AG20443 (cell line): ENCODE measurements around the gene POLR2L.

Experiments used
- DNase-seq: peaks from one replicate; pipeline ENCODE4 v3.0.0; 2012; ENCODE audit warnings: low spot score, mixed read lengths

Gene POLR2L

GRCh38 chr11:838441-839279 is 3.7 kb downstream of the POLR2L start:
- DNase-seq, result peak; percentile 49

DNA sequence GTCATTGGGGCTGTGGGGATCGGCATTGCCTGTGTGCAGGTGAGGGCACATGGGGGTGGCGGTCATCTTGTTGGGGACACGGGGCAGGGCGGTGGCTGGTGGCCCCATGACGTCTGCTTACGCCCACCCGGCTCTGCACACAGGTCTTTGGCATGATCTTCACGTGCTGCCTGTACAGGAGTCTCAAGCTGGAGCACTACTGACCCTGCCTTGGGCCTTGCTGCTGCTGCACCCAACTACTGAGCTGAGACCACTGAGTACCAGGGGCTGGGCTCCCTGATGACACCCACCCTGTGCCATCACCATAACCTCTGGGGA is 4.4 kb downstream of the POLR2L start:
- DNase-seq, result no peak

DNA sequence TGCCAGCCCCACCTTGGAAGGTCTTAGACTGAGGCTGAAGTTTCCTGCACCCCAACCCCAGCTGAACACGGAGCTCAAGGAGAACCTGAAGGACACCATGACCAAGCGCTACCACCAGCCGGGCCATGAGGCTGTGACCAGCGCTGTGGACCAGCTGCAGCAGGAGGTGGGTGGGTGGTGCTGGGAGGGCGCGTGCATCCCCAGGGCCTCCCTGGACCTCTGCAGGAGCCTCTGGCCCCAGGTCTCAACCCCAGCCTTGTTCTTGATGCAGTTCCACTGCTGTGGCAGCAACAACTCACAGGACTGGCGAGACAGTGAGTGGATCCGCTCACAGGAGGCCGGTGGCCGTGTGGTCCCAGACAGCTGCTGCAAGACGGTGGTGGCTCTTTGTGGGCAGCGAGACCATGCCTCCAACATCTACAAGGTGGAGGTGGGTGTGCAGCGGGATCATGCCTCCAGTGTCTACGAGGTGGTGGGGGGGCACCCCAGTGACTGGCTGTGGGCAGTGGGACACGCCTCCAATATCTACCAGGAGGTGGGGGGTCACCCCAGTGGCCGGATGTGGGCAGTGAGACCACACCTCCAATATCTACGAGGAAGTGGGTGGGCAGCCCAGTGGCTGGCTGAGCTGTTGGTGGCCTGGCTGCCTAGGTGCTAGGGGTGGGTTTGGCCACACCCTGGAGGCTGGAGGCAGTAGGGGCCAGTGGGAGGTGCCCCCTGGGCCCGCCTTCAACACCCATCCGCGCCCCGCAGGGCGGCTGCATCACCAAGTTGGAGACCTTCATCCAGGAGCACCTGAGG is 4.9 kb downstream of the POLR2L start:
- no peak for DNase-seq

- no peak for DNase-seq
Measured at GRCh38 chr11:836700-837099, 5.6 kb downstream of the POLR2L start.

DNA sequence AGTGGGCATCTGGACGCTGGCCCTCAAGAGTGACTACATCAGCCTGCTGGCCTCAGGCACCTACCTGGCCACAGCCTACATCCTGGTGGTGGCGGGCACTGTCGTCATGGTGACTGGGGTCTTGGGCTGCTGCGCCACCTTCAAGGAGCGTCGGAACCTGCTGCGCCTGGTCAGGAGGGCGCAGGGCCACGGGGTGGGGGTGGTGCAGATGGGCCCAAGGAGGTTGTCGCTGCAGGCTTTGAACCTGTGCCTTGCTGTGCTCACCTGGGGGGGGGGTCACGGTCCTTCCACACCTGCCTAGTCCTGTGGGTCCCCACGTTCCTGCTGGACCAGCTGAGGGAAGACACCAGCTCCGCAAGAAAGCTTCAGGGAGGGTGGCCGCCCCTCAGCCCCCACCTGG is 6.1 kb downstream of the POLR2L start:
- DNase-seq, result no peak

DNA sequence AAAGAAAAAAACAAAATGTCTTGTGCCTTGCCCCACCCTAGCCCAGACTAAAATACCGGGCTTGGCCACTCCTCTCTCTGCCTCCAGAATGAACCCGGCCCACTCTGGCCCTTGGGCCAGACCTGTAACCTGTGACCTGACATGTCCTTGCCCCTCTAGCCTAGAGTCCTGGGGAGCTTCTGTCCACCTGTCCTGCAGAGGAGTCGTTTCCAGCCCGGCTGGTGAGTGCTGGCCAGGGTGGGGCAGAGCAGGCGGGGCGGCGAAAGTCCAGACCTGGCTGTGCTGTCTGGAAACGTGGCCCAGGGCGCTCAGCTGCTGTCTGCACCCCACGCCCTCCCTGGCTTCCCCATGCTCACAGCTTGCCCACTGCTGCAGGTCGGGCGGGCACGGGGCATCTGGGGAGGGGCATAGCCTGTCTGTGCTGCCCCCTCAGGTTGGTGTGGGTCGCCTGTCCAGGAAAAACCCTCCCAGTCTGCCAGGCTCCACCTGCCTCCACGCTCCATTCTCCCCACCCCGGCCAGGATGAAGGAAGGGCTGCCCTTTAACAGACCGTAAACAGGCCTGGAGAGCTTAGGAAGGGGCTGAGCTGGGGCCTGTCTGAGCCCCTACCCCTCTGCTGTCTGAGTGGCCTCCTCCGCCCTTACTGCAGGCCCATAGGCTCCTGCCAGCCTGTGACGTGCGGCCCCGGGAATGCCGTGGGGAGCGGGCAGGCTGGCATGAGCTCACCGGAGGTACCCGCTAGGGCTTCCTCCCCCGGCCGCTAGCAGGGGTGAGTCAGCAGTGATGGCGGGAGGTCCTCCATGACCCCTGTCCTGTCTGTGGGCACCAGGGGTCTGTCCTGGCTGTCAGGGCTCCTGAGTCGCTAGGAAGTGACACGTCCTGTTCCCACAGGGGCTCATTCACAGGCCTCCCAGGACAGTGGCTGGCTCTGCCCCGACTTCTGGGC is 7.7 kb downstream of the POLR2L start:
- peak; percentile 71 for DNase-seq

- DNase-seq, result no peak
Measured at GRCh38 chr11:833849-834311, 8.4 kb downstream of the POLR2L start.

DNA sequence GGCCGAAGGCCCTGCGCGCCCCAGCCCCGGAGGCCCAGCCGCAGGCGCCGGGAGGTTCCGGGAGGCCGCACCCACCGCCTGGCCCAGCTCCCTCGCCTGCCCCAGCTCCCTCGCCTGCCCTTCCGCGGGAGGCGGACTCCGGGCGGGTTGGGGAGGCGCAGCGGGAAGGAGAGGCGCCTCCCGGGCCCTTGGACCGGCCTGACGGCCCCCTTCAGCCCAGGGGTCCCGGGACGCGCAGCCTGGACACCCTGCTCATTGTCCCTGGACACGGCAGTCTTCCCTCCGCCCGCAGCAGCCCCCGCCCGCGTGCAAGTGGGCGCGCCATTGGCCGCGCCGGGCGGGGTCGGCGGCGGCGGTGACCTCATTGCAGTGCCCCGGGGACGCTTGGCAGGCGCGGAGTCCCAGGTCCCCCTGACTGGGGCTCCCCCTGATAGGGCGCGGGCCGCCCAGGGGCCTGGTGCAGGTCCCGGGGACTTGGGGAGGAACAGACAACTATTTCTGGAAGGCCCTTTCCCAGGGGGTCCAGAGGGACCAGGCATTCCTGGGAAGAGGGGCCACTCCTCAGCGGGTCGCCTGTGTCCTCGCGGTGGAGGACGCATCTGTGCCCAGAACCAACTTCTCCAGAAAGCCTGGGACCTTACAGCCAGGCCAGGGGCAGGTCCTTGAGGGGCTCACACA is 9.1 kb downstream of the POLR2L start:
- peak; percentile 67 for DNase-seq

GRCh38 chr11:832529-833113 is 9.7 kb downstream of the POLR2L start, which contains the start of gene CD151:
Gene CD151, plus strand, starts transcription at chr11:832952. Its CDS starts 3,118 bp downstream, at chr11:836070.
- peak; percentile 84 for DNase-seq

DNA sequence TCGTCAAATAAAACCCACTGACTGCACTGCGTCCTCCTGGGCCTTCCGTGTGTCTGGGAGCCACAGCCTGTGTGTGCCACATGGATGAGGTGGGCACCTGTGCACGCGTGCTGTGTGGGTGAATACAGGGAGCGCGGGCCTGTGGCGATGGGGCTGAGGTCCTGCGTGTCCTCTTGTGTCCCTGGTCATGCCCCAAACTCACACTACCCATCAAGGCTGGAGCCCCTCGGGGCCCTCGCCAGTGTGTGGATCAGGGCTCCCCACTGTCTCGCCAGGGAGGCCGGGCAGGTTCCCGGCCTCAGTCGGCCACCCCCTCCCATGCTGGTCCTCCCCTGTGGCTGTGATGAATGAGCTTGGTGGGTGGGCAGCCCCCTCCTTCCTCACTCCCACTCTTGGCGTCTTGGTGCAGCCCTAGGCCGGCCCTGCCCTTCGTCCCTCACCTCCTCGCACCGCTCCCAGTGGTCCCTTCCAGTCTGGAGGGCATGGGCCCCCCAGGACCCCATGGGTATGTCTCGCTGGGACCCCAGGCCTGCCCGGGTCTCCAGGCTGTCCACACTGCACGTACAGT is 10.3 kb downstream of the POLR2L start:
- DNase-seq, result no peak

DNA sequence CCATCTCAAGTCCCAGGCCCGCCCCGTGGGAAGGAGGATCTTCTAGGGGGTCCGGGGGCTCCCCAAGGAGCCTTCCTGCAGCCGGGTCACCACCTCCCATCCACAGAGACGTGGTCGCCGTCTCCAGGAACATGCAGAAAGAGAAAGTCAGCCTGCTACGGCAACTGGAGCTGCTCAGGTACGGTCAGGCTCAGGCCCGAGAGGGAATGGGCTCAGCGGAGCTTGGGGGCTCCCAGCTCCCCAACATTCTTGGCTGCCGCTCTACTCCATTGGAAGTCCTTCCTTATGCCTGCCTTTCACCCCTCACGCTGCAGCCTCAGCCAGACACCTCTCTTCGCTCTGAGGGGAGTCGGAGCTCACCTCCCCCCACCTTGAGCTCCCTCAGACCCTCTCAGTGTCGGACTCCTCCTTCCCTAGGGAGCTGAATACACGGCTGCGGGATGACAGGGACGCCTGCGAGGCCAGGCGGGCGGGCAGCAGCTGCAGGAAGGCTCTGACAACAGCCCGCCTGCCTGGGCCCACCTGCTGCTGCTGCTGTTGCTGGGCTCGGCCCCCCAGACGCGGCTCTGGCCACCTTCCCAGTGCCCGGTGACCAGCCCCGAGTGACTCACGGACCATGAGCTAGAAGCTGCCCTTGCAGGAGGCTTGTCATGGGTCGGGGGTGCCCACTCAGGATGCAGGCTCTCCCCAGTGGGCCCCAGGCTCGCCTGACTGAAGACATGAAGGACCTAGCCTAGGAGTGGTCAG is 11.0 kb downstream of the POLR2L start:
- DNase-seq, result no peak

GRCh38 chr11:830295-831117 is 11.8 kb downstream of the POLR2L start:
- peak; percentile 79 for DNase-seq

DNA sequence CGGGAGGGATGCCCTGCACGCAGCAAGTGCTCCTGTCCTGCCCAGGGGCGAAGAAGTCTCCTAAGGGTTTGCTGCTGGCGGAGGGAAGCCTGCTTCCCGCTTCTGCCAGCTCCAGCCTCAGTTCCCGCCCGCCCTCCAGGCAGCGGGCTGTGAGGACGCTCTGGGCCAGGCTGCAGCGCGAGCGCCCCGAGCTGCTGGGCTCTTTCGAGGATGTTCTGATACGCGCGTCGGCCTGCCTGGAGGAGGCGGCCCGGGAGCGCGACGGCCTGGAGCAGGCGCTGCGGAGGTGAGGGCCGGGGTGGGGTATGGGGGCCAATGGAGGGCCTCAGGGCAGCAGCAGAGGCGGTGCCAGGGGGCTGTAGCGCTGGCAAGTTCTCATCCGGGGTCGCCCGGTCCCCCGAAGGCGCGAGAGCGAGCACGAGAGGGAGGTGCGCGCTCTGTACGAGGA is 12.5 kb downstream of the POLR2L start:
- no peak for DNase-seq

DNA sequence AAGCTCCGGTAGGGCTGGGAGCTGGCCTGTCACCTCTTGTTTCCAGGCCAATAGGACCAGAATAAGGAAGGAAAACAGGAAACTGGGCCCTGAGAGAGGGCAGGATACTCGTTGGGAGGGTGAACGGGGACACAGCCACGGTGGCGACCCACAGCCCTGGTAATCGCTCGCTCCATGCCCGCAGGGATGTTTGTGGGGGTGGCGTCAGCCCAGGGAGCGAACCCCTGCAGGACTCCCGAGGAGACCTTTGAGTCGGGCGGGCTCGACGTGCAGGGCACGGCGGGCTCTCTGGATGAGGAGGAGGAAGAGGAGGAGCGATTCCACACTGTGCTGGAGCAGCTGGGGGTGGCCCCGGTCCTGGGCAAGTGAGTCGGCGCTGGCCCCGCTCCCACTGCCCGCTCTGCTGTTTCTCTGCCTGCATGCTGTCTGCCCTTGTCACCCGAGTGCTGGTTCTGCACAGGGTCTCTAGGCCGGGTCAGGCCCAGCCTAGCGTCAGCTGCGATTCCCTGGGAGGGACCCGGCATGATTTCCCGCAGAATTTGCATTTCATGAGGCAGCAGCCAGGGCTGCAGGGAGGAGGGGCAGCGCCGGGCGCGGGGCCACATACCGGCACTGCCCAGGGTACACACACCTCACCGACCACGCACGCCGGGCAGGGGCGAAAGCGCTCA is 13.0 kb downstream of the POLR2L start:
- DNase-seq, result no peak

DNA sequence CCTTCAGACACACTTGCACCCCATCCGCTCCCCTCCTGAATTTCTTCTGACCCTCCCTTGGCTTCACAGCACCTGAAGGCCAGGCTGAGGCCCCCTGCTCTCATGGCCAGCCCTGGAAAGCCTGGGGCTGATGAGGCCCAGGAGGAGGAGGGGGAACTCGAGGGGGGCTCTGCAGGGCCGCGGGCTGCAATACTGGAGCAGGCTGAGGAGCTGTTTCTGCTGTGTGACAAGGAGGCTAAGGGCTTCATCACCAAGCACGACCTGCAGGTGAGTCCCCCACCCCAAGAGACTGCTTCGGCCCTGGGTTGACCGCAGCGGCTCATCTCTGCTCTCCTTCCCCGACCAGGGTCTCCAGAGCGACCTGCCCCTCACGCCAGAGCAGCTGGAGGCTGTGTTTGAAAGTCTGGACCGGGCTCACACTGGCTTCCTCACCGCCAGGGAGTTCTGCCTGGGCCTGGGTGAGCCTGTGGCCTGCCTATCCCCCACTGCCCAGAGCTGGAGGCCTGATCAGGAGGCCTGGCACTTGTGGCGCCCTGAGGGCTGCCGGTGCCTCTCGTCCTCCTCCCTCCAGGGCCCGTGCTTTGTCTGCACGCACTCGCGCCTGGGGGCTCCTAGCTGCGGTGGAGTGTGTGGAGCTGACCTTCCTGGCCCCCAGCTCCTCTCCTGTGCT is 13.7 kb downstream of the POLR2L start:
- no peak for DNase-seq

- DNase-seq, result no peak
Measured at GRCh38 chr11:827897-828192, 14.5 kb downstream of the POLR2L start, which contains the start of gene CRACR2B. Gene CRACR2B, plus strand, starts transcription at chr11:827919. Its CDS starts 689 bp downstream, at chr11:828608.

DNA sequence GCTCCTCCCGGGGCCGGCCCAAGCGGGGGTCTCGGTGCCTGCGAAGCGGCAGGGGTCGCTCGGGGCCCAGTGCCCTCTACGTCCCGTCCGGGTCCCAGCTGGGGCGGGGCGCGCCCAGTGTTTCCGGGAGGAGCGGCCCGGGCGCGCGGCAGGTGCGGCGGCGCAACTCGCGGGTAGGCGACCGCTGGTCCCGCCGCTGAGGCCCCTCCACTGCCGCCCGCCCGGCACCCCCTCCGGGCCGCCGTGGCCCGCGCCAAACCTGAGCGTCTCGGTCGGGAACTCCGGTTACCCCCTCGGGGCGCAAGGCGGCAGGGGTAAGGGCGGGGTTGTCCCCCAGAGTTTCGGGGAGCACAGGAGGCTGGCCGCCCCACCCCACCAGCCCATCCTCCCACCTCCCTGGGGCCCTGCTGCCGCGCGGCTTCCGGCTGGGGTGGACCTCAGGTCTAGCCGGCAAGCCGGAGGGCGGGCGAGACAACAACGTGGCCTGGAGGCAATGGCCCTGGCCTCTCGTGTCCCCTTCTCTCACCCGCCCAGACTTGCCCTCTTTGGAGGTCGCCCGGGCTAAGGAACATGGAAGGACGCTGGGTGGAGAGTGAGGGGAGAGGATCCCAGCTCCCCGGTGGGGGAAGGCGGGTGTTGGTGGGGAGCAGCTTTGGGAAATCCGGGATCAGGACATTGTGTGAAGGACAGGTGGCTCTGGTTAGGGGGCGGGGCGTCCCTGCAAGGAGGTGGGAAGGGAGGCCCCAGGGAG is 15.0 kb downstream of the POLR2L start:
- no peak for DNase-seq
